GM21423 (cell line): Measurements from ENCODE around the gene ZIK1.

Source experiments
- ATAC-seq: cut with Tn5 transposase; IDR thresholded peaks from one replicate; pipeline ENCODE4 v1.9.1; 2021; ENCODE audit warnings: mild to moderate bottlenecking, moderate library complexity; ENCODE audit not compliant: unreplicated experiment

Gene ZIK1

DNA sequence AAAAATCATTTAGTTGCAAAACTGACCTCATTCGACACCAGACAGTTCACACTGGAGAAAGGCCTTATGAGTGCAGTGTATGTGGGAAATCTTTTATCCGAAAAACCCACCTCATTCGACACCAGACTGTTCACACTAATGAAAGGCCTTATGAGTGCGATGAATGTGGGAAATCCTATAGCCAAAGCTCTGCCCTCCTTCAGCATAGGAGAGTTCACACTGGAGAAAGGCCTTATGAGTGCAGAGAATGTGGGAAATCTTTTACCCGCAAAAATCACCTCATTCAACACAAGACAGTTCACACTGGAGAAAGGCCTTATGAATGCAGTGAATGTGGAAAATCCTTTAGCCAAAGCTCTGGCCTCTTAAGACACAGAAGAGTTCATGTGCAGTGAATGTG lies 23.0 kb downstream of the ZIK1 start:
- no peak for ATAC-seq

DNA sequence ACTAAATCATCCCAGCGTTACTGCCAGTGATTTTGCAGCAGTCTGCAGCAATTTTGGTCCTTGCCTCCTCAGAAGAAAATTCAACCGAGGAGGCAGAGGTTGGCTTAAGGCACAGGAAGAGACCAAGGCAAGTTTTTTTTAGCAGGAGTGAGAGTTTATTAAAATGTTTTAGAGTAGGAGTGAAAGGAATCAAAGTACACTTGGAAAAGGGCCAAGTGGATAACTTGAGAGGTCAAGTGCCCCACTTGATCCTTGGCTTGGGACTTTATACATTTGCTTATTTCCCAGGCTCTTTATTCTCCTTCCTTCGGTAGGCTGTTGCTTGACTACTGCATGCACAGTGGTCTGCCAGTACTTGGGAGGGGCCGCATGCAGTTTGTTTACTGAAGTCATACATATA lies 27.2 kb downstream of the ZIK1 start:
- no peak for ATAC-seq

- peak; percentile 96 for ATAC-seq
These were observed 30.2 kb downstream of the ZIK1 start, which contains the start of gene ZNF134 for GRCh38 chr19:57613941-57614743. Gene ZNF134 (plus strand): TSS chr19:57614242. CDS start chr19:57619469, 5,227 bp downstream.

GRCh38 chr19:57615346-57615745 lies 31.4 kb downstream of the ZIK1 start:
- no peak for ATAC-seq

- ATAC-seq: no peak
These were observed 36.9 kb downstream of the ZIK1 start for GRCh38 chr19:57620673-57621348.

- no peak for ATAC-seq
These were observed 39.1 kb downstream of the ZIK1 start for GRCh38 chr19:57623091-57623490.

- peak; percentile 97 for ATAC-seq
These were observed 49.3 kb downstream of the ZIK1 start, which contains the start of gene ZNF211 for GRCh38 chr19:57632987-57633831. Gene ZNF211 (plus strand): TSS chr19:57633168. CDS start chr19:57633347, 179 bp downstream.

GRCh38 chr19:57633832-57634131 lies 49.8 kb downstream of the ZIK1 start:
- no peak for ATAC-seq

GRCh38 chr19:57637379-57637778 lies 53.4 kb downstream of the ZIK1 start:
- ATAC-seq: no peak

GRCh38 chr19:57641715-57642234 lies 57.8 kb downstream of the ZIK1 start:
- no peak for ATAC-seq

GRCh38 chr19:57642396-57643046 lies 58.6 kb downstream of the ZIK1 start:
- no peak for ATAC-seq
